BLaER1 treated with 17β-estradiol and CSF1 and Interleukin-3, amounts not matched to agents 10 nM and 100 nM (cell line): Measurements from ENCODE around the gene IRF2BP2.

ENCODE experiments used
- H3K27ac ChIP-seq, 11 experiments: shearing (Covaris generic); formaldehyde crosslinking; 2 replicates each; pipeline ENCODE4 v1.8.1; 2022
- H3K27me3 ChIP-seq, 11 experiments: shearing (Covaris generic); formaldehyde crosslinking; 2 replicates each; pipeline ENCODE4 v1.8.1; 2022
- H3K36me3 ChIP-seq, 11 experiments: shearing (Covaris generic); formaldehyde crosslinking; 2 replicates each; pipeline ENCODE4 v1.8.1; 2022
- H3K4me1 ChIP-seq, 10 experiments: shearing (Covaris generic); formaldehyde crosslinking; 2 replicates each; pipeline ENCODE4 v1.8.1; 2022
- H3K4me2 ChIP-seq, 11 experiments: shearing (Covaris generic); formaldehyde crosslinking; 2 replicates each; pipeline ENCODE4 v1.8.1; 2022
- H3K4me3 ChIP-seq, 10 experiments: shearing (Covaris generic); formaldehyde crosslinking; 2 replicates each; pipeline ENCODE4 v1.8.1; 2022
- H3K9ac ChIP-seq, 11 experiments: shearing (Covaris generic); formaldehyde crosslinking; 2 replicates each; pipeline ENCODE4 v1.8.1; 2022
- H3K9me3 ChIP-seq, 11 experiments: shearing (Covaris generic); formaldehyde crosslinking; replicated peaks in 1 of 11; 2 replicates each; pipeline ENCODE4 v1.8.1; 2022
- H4K20me1 ChIP-seq, 11 experiments: shearing (Covaris generic); formaldehyde crosslinking; 2 replicates each; pipeline ENCODE4 v1.8.1; 2022
- Cebpa-rat ChIP-seq, 11 experiments: shearing (Covaris generic); IDR thresholded peaks; 2 replicates each; pipeline ENCODE4 v1.8.1; 2022

The IRF2BP2 gene

DNA sequence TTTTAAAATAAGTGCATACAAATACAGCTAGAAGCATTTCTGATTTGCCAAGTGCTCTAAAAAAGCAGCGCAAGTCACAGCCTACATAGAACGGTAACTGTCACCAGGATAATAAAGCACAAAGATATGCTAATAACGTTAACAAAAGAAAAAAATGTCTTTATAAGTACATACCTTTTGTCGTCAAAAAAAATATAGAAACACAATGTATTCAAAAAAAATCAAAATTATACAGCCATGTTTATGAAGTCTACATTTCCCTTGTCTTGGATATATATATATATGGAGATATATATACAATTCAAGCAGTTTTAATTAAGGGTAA lies 3.2 kb downstream of the IRF2BP2 start:
- Histone ChIP-seq H3K9ac (peak overlapping the region; percentile 98 to 100 (median 100)), H3K27me3 (no peaks in the 10 kb centered on the region), H4K20me1 (peaks cover 0 to 72% (median 28%) of the 10 kb centered on the region in 11 experiments; a peak in 16 of 22 replicates), H3K27ac (peak overlapping the region; percentile 96 to 100 (median 99); a peak in 21 of 22 replicates), H3K4me3 (peak overlapping the region; percentile 87 to 99 (median 94)), H3K36me3 (peaks cover 60 to 74% (median 67%) of the 10 kb centered on the region in 11 experiments), H3K9me3 (peaks cover 0 to 9% (median 0%) of the 10 kb centered on the region in 11 experiments; a peak in 9 of 22 replicates), H3K4me2 (peak overlapping the region; percentile 76 to 96 (median 89)), H3K4me1 (peaks cover 14 to 28% (median 16%) of the 10 kb centered on the region in 10 experiments)
- no peak for TF ChIP-seq Cebpa-rat (IDR thresholded peaks at IDR 0.05)

GRCh38 chr1:234605983-234606783 lies 3.8 kb downstream of the IRF2BP2 start:
- Histone ChIP-seq H4K20me1 (peaks cover 0 to 77% (median 29%) of the 10 kb centered on the region in 11 experiments; a peak in 16 of 22 replicates), H3K9me3 (peaks cover 0 to 9% (median 0%) of the 10 kb centered on the region in 11 experiments; a peak in 9 of 22 replicates), H3K4me3 (peak overlapping the region; percentile 87 to 99 (median 94)), H3K4me1 (peaks cover 15 to 28% (median 17%) of the 10 kb centered on the region in 10 experiments), H3K27me3 (no peaks in the 10 kb centered on the region), H3K36me3 (peaks cover 60 to 79% (median 67%) of the 10 kb centered on the region in 11 experiments), H3K9ac (peak overlapping the region; percentile 98 to 100 (median 100)), H3K27ac (peak overlapping the region; percentile 96 to 100 (median 99); a peak in 21 of 22 replicates), H3K4me2 (peak overlapping the region; percentile 76 to 96 (median 89))
- no peak for TF ChIP-seq Cebpa-rat (IDR thresholded peaks at IDR 0.05)

DNA sequence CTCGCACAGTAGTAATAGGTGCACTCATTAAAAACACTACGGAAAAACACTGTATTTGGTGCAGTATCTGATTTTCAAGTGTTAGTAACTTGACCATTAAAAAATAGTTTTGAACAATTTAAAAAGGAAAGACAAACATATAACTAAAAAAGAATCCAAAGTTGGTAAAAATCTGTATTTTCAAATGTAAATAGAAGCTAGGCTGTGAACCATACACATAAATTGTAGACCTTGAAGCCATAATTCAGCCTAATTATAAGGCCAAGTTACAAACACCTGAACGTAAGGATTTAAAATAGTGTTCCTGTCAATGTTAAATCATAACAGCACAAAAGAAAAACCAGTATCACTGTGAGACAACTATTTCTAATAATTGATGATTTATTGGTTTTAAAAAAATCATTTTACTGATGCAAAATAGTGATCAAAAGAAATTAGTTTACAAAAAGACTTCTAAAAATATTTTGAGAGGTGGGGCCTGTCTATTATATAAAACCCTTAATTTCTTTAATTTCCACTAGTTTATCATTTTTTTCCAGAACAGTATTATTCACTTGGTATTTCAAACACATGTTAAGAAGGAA lies 4.5 kb downstream of the IRF2BP2 start:
- H3K27me3 ChIP-seq: no peaks in the 10 kb centered on the region
- H4K20me1 ChIP-seq: peaks cover 0 to 78% (median 29%) of the 10 kb centered on the region in 11 experiments; a peak in 16 of 22 replicates
- peak overlapping the region; percentile 98 to 100 (median 100) for H3K9ac ChIP-seq
- peak overlapping the region; percentile 76 to 96 (median 89) for H3K4me2 ChIP-seq
- TF ChIP-seq Cebpa-rat (IDR thresholded peaks at IDR 0.05): no peak
- H3K36me3 ChIP-seq: peaks cover 60 to 79% (median 67%) of the 10 kb centered on the region in 11 experiments
- peak overlapping the region; percentile 96 to 100 (median 99) for H3K27ac ChIP-seq
- peaks cover 22 to 34% (median 23%) of the 10 kb centered on the region in 10 experiments for H3K4me1 ChIP-seq
- H3K4me3 ChIP-seq: peak overlapping the region; percentile 87 to 99 (median 94)
- H3K9me3 ChIP-seq: peaks cover 0 to 9% (median 0%) of the 10 kb centered on the region in 11 experiments; a peak in 9 of 22 replicates

DNA sequence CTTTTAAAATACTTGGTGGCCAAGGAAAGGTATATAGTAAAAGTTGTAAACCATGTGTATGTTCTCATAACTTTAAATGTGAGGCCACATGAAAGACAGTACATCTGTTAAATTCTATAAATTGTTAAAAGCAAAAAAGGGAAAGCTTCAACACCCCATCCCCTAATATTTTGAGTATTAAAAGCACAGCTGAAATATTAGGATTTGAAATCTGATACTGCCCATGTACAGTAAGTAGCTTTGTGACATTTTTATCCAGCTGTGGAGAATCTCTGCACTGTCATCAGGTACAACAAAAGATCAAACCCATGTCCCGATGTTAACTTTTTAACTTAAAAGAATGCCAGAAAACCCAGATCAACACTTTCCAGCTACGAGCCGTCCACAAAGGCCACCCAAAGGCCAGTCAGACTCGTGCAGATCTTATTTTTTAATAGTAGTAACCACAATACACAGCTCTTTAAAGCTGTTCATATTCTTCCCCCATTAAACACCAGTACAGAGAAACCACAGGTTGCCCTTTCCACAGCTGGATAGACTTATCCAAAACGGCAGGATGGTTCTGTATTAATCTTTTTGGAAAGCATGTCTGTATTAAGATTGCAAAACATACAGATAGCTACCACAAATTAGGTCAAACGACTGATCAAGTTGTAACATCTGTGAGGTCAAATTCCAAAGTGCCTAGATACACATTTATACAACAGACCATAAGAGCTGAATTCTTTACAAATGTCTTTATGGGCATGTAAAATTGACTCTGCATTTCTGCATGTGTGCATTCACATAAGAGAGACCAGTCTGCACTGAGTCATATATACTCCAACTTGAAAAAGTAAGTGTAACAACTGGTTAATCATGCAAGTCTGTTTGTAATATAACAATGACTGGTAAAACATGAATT lies 5.2 kb downstream of the IRF2BP2 start:
- Histone ChIP-seq H3K27me3 (no peaks in the 10 kb centered on the region), H3K9me3 (peaks cover 0 to 9% (median 0%) of the 10 kb centered on the region in 11 experiments; a peak in 9 of 22 replicates), H3K4me3 (peak overlapping the region; percentile 87 to 99 (median 94)), H3K36me3 (peaks cover 60 to 79% (median 67%) of the 10 kb centered on the region in 11 experiments), H3K27ac (peak overlapping the region; percentile 96 to 100 (median 99)), H3K9ac (peak overlapping the region; percentile 98 to 100 (median 100)), H3K4me2 (peak overlapping the region; percentile 76 to 96 (median 89)), H4K20me1 (peaks cover 0 to 78% (median 29%) of the 10 kb centered on the region in 11 experiments; a peak in 16 of 22 replicates), H3K4me1 (peaks cover 23 to 36% (median 26%) of the 10 kb centered on the region in 10 experiments)
- TF ChIP-seq Cebpa-rat (IDR thresholded peaks at IDR 0.05): no peak

- Histone ChIP-seq H3K27ac (peak overlapping the region; percentile 96 to 100 (median 99); a peak in 21 of 22 replicates), H4K20me1 (peaks cover 0 to 74% (median 22%) of the 10 kb centered on the region in 11 experiments; a peak in 16 of 22 replicates), H3K4me2 (peak overlapping the region; percentile 76 to 96 (median 89)), H3K4me3 (peak overlapping the region; percentile 87 to 99 (median 94)), H3K9me3 (peaks cover 0 to 9% (median 0%) of the 10 kb centered on the region in 11 experiments; a peak in 9 of 22 replicates), H3K36me3 (peaks cover 55 to 73% (median 62%) of the 10 kb centered on the region in 11 experiments), H3K27me3 (no peaks in the 10 kb centered on the region), H3K9ac (peak overlapping the region; percentile 98 to 100 (median 100)), H3K4me1 (peaks cover 33 to 44% (median 38%) of the 10 kb centered on the region in 10 experiments)
- no peak for TF ChIP-seq Cebpa-rat (IDR thresholded peaks at IDR 0.05)
Observed at GRCh38 chr1:234603221-234604204, 6.5 kb downstream of the IRF2BP2 start.

DNA sequence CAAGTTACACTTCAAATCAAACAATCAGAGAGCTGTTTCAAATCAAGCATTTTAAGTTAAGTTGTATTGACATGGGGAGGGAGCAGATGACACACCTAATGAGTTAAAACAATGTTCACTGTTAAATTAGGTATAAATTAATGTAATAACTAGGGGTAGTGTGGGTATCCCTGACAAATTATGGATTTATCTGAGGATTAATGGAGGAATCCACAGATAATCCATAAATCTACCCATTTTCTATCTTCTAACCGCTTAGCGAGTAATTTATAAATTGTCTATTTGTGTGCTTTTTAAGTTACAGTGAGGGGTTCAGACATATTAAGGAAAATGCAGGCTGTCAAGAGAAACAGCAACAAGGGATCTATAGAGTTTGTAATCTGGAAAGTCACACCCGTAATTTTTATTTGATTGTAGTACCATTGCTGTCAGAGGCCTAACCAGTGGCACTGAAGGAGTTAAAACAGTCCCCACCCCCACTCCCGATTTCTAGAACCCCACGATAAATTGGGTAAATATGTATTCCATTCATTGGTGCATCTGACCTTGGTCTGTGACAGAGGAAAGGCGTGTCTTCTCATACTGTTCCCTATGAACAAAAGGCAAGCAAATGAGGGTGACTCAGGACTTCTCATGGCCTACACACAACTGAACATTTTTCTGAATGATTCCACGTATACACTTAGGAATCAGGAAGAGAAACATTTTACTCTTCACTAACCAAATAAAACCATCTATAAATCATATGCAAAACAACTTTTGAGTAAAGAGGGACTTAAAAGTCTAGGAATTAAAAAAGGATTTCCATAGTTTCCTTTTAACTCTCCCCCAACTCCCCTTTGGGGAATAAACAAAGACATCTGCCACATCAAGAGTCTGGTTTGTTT lies 7.4 kb downstream of the IRF2BP2 start:
- Histone ChIP-seq H3K9ac (peak overlapping the region; percentile 98 to 100 (median 100); a peak in 21 of 22 replicates), H3K27ac (peak overlapping the region; percentile 19 to 100 (median 99); a peak in 21 of 22 replicates), H4K20me1 (peaks cover 0 to 70% (median 21%) of the 10 kb centered on the region in 11 experiments; a peak in 16 of 22 replicates), H3K27me3 (no peaks in the 10 kb centered on the region), H3K4me1 (peaks cover 37 to 52% (median 43%) of the 10 kb centered on the region in 10 experiments), H3K36me3 (peaks cover 47 to 64% (median 52%) of the 10 kb centered on the region in 11 experiments), H3K4me2 (peak overlapping the region; percentile 76 to 96 (median 89)), H3K4me3 (peak overlapping the region; percentile 87 to 99 (median 94); a peak in 19 of 20 replicates), H3K9me3 (peaks cover 0 to 8% (median 0%) of the 10 kb centered on the region in 11 experiments; a peak in 9 of 22 replicates)
- no peak for TF ChIP-seq Cebpa-rat (IDR thresholded peaks at IDR 0.05)
